IPS-11a (cell line): ENCODE measurements around the gene AFMID.

Source experiments
- H3K4me3 ChIP-seq: one replicate; pipeline ENCODE4 v1.5.1; 2013; ENCODE audit warnings: low read depth, low read length, control low read depth

AFMID gene

DNA sequence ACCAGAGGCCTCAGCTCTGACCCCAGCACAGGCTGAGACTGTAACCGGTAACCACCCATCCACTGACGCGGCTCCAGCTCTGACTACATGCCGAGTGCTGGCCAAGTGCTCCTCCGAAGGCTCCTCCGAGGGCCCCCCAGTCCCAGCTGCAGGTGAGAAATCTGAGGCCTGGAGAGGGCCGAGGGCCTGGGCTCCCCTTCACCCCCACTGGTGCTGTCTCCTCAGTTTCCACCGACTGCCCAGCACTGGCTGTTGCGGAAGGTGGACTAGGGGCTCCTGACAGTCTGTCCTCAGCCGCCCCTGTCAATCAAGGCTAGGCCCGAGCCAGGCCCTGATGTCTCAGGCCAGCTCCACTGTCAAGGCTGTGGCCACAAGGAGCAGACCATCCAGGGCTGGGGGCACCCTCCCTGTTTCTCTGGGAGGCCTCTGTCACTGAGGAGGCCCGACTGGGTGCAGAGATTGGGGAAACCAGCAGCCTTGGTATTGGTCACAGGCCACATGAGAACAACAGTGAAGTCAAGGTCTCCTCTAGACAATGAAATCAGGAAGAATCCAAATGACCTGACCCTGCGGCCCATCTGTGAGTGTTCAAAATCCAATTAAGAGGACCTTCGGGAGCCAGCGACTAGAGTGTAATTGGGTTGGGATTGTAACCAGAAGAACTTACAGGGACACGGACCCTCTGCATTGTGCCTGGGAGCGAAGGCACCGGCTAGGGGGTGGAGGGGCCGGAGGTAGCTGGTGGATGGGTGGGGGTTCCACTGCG, 49.4 kb downstream of the AFMID start:
- no peak overlapping the region for H3K4me3 ChIP-seq

DNA sequence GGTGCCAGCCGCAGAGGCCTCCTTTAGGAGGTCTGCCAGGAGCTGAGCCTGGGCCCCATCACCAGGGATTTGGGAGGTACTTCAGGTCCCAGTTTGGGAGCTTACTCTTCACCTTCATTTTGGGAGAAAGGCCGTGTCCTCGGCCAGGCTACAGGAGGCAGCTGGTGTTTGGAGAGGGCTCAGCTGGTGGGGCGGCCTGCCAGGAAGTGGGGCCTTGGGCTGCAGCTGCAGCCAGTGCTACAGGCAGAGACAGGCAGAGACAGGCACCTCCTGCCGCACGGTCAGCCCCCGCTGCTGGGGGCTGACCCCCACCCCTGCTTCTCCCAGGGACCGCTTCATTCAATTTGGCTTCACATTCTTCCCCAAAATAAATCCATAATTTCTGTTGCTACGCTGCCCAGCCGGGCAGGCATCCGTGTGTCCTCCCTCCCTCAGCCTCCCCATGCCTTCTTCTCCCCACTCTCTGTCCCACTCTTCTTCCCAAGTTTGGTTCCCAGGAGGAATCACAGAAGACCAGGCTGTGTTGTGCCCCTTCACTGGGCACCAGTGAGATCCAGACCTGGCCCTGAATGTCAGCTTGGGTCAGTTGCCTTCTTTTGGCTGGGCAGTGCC, 50.3 kb downstream of the AFMID start:
- no peak overlapping the region for H3K4me3 ChIP-seq

DNA sequence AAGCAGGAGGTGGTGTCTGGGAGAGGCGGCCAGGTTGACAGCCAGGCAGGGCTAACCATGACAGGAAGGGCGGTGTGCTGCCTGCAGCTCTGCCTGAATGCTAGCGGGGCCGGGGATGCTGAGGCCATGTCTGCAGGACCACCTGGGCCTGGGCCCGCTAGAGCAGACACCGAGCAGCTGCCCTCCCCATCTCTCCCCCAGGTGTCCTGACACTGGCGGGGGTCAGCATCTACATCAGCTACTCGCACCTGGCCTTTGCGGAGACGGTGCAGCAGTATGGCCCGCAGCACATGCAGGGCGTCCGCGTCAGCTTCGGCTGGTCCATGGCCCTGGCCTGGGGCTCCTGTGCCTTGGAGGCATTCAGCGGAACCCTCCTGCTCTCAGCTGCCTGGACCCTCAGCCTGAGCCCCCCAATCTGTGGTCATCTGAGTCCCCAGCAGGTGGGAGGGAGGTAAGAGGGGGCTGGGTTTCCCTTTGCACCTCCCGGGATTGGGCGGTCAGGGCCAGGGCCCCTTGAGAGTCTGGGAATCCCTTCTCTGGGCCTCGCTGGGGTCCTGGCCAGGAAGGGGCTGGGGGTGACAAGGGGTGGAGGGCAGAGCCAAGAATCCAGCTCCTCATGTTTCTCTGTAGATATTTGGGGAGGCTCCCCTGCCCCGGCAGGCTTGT, 51.8 kb downstream of the AFMID start:
- H3K4me3 ChIP-seq = no peak overlapping the region

DNA sequence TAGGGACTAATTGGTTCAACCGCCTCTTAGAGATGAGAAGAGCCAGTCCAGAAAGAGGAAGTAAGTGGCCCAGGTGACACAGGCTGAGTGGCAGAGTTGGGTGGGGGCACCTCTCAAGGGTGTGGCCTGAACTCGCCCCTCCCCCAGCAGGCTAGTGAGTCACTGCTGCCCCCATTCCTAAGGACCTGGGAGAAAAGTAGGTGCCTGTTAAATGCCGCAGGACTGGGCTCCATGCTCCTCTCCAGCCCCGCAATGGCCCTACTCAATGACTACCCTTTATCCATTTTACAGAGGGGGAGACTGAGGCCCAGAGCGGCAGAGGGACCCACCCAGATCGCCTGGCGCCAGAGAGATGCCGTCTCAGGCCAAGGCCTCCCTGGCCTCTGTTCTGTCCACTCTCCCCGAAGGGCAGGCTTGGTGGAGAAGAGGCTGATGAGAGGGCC, 52.3 kb downstream of the AFMID start:
- no peak overlapping the region for H3K4me3 ChIP-seq

DNA sequence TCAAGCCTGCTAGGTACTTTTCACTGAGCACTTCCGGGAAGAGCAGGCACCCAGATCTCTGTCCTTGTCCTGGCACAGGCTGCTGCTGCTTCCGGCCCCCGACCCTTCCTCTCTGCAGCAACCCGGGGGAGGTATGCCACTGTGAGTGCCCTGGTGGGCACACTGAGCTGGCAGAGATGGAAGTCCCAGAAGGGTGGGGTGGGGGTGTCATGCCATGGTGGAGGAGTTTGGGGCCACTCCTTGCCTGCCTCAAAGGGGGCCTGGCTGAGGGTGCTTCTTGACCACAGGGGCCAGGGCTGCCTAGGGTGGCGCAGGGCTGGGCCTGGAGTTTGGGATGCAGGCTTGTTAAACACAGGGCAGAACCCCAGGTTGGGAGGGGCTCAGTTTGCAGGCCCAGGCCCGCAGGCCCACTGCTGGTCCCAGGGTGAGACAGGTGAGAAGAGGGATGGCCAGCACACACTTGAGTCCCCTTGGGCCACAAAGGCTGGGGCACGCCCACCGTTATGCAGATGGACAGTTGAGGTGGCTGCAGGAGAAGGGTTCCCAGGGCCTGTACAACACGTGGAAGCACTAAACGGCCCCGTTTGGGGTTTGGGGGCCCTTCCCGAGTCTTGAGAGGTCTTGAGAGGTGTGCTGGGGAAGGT, 53.0 kb downstream of the AFMID start:
- no peak overlapping the region for H3K4me3 ChIP-seq

DNA sequence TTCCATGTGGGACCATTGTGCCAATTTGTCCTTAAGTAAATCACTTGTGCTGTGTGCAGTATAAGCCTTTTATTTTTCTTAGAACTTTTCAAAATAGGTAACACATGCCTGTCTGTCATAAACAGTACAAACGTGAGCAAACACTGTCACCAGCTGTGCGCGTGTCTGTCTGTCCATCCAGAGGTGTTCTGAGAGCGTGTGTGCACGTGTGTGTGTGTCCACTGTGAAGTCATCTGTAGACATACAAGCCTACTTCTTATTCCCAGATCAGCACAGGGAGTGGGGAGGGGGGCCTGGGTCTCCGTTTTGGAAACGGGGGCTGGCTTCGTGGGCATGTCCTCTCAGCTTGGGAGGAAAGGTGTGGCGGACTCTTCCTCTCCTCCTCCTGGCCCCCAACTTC, 53.7 kb downstream of the AFMID start:
- no peak overlapping the region for H3K4me3 ChIP-seq

DNA sequence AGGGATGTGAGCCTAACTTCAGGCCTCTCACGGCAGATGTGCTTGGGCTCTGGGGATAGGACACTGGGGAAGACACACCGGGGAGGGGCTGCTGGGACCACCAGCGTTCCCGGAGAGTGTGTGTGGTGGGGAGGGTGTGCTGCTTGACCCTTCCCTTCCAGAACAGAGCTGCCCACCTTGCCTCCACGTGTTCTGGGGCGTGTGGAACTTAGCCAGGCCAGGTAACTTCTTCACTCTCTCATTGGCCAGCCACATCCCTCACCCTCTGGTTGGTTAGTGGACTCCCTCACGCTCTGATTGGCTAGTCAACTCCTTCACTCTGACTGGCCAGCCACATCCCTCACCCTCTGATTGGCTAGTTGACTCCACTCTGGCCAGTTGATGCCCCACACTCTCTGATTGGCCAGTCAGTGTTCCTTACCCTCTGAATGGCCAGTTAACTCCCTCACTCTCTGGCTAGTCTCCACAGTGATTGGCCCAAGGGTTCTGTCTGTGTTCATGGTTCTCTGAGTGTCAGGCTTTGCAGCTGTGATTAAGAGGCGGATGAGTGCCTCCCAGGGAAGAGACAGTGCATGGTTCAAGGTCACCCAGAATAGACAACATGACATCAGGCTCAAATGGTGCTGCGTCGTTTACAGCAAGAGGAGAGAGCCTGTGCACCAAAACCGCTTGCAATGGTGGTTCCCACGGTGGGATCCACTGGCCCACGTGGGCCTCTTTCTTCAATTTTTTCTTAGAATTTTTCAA, 54.3 kb downstream of the AFMID start:
- no peak overlapping the region for H3K4me3 ChIP-seq

DNA sequence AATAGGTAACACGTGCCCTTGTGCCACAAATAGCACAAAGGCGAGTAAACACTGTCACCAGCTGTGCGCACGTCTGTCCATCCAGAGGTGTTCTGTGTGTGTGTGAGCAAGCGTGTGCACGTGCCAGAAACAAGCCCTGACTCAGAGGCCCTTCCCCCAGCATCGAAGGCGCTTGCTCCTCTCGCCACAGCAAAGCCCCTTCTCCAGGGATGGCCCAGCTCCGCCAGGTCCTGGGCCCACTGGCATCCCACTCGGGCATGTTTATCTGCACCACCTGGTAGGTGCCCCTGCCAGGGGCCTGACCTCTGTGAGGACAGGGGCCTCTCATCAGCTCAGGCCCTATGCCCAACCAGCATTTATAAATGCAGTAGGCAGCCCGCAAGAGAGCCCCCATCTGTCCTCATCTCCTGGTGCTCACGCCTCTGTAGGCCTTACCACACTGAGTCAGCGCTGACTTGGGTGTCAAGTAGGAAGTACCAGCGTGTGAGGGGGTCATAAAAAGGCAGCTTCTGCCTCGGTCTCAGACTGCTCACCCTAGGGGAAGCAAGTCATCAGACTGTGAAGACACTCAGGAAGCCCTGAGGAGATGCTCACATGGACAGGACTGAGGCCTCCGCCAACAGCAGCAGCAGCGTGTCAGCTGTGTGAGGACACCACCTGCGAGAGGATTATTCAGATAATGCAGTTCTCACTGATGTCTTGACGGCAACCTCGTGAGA, 55.0 kb downstream of the AFMID start:
- H3K4me3 ChIP-seq = no peak overlapping the region

DNA sequence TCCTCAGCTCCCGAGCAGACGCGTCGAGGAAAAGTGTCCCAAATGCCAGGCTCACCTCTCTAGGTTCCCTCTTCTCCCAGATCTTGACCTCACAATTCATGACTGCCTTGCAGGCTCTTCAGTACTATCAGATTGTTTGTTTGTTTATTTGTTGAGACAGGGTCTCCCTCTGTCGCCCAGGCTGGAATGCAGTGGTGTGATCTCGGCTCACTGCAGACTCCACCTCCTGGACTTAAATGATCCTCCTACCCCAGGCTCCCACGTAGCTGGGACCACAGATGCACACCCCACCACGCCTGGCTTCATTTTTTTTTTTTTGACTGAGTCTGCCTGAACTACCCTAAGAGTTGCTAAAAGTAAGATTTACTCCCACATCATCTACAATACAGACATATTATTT, 60.1 kb downstream of the AFMID start:
- no peak overlapping the region for H3K4me3 ChIP-seq

DNA sequence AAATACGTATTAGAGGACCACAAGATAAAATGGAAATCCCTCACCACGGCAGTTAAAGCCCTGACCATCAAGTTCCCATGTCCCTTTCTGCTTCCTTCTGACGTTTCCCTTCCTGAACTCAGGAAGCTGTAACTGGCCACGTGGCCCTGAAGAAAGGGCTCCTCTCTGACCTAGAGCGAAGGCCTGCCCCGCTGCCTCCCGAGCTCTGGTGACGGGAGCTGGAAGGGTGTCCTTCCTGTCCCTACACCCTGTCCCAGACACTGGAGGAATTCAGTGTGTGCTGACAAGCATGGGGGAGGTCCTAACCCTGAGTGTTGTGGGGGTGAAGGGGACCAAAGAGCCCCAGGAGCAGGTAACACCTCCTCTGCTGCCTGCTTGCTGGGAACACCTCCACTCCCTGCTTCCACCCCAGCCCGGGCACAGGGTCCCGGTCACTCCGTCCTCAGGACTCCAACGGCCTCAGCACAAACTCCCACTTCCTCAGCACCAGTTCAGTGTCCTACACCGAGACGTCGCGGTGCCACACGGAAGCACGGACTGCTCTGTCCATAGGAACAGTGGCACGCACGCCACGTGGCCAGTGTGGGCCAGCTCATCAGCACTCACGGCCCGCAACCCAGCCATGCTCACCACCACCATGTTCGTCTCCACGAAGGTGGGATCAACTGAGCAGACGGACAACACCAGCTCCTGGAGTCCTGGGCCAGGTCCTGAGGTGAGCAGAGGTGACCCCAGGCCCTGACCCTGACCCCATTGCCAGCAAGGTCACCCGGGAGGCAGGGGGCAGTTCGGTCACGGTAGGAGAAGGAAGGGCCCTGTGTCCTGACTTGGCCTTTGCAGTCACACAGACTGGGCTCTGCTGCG, 61.1 kb downstream of the AFMID start:
- H3K4me3 ChIP-seq = no peak overlapping the region

DNA sequence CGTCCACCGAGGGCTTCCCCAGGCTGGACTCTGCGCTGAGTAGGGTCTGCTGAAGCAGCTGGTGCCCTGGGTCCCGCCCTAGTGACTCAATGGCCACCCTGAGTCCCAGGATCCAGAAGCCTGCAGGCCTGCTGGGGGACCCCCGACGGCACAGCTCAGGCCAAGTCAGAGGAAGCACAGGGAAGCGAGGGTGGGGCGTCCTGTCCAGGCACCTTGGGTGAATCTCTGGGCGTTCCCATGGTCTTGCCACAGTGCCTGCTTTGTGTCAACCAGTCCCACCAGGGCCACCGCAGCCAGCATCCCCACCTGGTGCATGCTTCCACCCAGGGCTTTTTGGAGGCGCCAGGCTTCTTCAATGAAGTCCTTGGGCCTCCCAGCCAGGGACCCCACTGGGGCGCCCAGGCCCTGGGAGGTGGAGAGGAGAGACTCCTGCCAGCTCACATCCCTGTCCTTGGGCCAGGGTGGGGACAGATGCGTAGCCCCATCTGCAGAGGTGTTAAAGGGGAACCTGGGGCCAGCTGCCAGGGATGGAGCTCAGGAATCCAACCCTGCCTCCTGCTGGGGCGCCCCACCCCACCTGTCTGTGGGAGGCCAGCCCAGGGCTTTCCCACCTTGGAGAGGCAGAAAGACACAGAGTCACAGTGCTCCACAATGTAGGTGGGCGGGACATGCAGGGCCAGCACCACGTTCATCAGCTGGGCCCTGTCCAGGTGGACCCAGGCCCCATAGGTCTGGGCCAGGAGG, 62.1 kb downstream of the AFMID start:
- no peak overlapping the region for H3K4me3 ChIP-seq

DNA sequence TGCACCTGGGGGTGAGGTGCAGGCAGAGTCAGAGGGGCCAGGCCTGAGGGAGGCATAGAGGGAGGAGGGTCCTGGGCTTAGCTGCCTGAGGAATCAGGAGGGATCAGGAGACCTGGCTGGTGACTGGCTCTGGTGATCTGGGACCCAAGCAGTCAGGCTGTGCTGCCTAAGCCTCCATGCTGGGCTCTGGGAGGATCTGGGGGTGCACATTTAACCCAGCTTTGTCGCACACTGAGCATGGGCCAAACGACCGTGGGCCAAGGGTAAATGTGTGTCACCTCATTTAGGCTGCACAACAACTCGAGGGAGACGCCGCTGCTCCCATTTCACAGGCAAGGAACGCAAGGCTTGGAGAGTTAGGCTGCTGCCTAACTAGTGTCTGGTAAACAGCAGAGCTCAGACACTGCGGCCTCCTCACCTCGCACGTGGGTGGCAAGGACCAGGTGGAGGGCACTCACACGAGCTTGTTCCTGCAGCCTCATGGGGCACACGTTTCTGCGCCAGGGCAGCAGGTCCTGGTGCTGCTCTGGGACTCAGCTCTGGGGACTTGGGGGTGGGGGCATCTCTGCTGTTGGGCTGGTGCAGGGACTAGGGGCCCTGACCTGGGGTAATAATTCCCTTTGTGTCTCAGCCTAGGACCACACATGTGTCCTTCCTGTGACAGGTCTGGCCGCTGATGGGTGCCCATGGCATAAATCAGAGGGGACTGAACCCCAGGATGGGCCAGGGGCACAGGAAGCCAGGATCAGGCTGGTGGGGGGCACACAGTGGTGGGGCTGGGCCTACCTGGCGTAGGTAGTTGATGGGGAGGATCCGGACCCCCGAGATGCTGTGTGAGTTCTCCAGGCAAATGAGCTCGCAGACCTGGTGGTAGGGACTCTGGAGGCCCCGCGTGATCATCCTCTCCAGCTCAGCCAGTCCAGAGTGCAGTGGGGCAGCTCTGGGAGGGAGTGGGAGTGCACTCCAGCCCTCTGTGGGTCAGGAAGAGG, 63.0 kb downstream of the AFMID start:
- H3K4me3 ChIP-seq = no peak overlapping the region

DNA sequence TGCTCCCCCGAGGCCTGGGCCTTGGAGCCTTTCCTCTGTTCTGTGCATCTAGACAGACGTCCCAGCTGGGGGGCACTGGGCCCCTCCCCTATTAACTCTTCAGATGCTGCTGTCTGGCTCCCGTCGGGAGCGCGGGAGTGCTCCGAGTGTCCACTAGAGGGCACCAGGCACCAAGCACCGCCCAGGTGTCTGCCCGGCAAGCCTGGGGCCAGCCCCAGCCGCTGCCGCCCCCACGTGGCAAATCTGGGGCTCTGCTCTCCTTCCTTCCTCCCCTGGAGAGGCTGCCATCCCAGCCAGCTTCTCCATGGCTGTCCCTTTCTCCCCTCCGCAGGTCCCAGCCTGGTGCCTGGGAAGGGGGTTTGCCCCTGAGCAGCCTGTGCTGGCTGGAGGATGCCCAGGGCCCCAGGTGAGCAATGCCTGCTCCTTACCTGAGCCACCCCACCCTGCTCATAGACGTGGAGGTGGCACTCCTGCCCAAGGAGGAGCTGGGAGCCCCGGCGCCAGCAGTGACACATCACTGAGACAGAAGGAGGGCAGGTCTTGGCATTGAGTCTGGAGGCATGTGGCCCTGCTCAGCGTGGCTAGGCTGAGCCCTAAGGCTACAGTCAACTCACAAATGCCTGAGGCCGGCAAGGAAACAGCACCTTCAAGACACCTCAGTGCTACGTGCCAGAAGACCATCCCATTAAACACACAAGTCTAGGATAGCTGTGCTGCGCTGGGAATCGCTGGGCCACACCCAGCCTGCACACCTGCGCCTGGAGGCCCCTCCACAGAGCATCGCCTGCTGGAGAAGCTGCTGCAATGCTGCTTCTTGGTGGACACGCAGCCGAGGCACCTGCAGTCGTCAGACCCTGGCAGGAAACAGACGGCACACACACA, 64.0 kb downstream of the AFMID start:
- no peak overlapping the region for H3K4me3 ChIP-seq

DNA sequence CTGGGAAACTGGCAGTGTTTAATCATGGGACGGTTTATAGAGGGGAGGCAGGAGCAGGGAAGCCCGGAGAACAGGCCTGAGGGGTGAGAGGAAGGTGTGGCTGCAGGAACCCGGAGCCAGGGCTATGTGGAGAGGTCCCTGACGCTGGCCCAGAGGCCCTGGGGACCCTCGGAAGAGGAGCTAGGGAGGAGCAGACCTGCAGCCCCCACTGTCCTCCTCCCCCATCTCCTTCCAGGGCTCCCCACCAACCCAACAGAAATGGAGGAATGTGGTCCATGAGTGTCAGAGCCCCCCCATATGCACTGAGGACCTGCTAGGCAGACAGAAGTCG, 64.6 kb downstream of the AFMID start:
- H3K4me3 ChIP-seq = no peak overlapping the region

DNA sequence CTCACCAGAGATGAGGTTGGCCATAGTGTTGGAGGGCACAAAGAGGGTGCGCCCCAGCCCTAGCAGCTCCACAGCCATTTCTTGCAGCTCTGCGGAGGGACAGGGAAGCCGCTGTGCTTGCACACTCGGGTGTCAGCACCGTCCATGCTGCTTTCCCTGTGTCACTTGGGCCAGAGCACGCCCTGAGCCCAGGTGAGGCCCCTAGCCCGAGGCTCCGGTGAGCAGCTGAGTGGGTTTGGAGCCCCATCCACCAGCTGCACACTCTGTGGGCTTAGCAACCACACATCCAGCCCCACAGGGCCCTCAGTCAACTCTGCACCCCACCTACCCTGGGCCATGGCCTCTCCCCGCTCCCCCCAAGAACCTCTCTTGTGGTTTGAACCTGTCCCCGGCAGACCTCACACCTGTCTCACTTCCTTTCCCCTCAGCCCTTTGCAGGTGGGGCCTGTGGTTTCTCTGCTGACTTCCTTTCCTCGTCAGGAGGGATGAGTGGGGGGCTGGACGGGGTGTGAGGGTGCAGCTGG, 65.0 kb downstream of the AFMID start:
- no peak overlapping the region for H3K4me3 ChIP-seq
